Stimulated activated CD8-positive, alpha-beta memory T cell treated with anti-CD3 and anti-CD28 coated beads, Interleukin-12 subunit alpha, Interleukin-12 subunit beta, amount 100 ng/mL, for 24 hours (primary cell): ENCODE results near the gene WIPF1.

ENCODE experiments used
- DNase-seq: peaks from one replicate; pipeline ENCODE4 v3.0.0-alpha.2; 2020; ENCODE audit errors: extremely low read depth

The WIPF1 gene, protein sequence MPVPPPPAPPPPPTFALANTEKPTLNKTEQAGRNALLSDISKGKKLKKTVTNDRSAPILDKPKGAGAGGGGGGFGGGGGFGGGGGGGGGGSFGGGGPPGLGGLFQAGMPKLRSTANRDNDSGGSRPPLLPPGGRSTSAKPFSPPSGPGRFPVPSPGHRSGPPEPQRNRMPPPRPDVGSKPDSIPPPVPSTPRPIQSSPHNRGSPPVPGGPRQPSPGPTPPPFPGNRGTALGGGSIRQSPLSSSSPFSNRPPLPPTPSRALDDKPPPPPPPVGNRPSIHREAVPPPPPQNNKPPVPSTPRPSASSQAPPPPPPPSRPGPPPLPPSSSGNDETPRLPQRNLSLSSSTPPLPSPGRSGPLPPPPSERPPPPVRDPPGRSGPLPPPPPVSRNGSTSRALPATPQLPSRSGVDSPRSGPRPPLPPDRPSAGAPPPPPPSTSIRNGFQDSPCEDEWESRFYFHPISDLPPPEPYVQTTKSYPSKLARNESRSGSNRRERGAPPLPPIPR

GRCh38 chr2:174597345-174598047 is at the start of gene WIPF1:
Gene WIPF1 (minus strand): TSS chr2:174597804. CDS start chr2:174585573, 12,231 bp downstream.
- no peak for DNase-seq

DNA sequence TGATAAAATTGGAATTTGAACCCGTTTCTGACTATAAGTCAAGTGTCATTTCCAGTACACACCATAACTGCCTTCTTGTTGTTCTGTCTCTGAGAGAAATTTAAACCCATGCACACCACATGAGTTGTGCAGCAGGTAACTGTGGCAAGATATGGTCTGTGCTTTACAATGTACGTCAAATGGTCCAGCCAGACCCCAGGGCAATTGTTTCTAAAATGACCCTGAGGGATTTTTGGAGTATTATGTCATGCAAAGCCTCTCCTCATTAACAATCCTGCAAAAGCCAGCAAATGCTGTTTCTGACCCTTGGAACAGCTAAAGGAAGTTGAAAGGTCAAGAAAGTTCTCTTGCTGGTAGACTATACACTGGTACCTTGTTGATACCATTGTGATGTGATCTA is 47.7 kb upstream of the WIPF1 start:
- DNase-seq = no peak

- DNase-seq = no peak
These were observed 46.8 kb upstream of the WIPF1 start for GRCh38 chr2:174644406-174644805.

DNA sequence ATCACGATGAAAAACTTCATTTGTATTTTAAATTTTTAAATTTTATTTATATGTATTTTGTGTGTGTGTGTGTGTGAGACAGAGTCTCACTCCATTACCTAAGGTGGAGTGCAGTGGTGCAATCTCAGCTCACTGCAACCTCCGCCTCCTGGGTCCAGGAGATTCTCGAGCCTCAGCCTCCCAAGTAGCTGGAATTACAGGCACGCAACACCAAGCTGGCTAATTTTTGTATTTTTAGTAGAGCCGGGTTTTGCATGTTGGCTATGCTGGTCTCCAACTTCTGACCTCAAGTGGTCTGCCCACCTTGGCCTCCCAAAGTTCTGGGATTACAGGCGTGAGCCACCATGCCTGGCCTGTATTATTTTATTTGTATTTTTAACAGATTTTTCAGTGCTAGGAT is 45.8 kb upstream of the WIPF1 start:
- no peak for DNase-seq

DNA sequence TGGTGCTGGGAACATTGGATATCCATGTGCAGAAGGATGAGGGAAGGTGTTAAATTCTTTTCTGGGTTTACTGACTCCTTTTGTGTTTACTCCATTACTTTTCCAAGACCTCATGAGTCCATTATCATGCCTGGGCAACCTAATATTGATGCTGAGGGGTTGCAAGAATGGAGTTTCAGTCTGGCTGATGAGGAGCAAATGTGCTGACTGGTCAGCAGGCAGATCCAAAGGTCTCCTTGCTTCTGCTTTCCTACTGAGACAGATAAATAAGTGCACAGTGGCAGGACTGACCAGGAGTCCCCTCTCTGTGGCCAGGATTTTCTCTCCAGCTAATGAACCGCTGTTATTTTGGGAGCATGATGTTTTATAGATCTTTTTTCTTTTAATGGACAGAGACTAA is 43.6 kb upstream of the WIPF1 start:
- DNase-seq = no peak

- DNase-seq = no peak
These were observed 39.4 kb upstream of the WIPF1 start for GRCh38 chr2:174636987-174637386.

DNA sequence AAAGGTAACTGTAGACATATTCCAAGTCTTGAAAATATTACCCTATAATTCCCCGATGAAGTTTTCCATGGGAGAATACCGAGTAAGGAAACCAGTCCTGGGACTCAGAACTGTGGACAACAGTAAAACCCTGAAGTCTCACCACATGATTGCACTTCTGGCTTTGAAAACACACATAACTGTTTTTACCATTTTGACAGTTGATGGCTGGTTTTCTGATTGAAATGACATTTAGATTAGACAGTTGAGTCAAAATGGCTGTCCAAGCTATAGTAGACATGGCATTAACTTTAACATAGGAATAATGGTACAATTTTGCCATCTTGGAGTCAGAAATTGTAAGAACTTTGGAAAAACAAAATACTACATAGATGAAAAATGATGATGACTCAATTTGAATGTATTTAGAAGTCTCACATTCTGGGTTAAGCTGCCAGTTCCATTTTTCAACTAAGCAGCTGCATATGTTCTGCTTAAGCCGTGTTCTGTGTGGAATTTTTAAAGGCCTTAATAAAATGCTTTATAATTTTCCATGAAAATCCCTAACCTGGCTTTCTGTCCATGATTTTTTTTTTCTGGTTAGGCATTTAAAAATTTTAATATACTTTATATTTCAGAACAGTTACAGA is 38.3 kb upstream of the WIPF1 start:
- DNase-seq = no peak

DNA sequence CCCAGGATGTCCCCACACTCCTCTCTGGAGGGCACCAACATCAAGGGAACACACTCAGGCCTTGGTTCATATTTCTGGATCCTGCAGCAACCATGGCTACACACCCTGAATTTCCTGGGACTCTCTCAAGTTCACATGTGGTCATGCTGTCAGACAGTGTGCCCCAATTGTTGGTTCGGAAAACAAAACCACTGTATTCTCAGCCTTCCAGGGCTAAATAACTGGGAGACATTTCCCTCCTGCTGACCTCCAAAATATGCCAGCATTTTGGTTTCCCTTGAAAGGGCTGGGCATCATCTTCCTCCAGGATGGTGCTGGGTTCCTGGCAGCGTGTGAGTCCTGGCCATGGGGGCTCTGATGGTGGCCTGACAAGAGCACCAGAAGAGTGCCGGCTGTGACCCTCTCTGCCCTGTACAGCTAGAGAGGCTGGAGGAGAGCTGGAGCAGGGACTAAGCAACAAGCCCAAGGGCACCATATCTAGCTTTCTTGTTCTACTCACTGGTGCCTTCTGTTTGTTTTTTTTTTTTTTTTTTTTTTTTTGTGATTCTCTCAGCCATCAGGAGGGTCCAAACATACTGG is 37.5 kb upstream of the WIPF1 start:
- DNase-seq = no peak

- no peak for DNase-seq
These were observed 36.8 kb upstream of the WIPF1 start for GRCh38 chr2:174634130-174635014.

- no peak for DNase-seq
These were observed 36.0 kb upstream of the WIPF1 start for GRCh38 chr2:174633623-174633930.

DNA sequence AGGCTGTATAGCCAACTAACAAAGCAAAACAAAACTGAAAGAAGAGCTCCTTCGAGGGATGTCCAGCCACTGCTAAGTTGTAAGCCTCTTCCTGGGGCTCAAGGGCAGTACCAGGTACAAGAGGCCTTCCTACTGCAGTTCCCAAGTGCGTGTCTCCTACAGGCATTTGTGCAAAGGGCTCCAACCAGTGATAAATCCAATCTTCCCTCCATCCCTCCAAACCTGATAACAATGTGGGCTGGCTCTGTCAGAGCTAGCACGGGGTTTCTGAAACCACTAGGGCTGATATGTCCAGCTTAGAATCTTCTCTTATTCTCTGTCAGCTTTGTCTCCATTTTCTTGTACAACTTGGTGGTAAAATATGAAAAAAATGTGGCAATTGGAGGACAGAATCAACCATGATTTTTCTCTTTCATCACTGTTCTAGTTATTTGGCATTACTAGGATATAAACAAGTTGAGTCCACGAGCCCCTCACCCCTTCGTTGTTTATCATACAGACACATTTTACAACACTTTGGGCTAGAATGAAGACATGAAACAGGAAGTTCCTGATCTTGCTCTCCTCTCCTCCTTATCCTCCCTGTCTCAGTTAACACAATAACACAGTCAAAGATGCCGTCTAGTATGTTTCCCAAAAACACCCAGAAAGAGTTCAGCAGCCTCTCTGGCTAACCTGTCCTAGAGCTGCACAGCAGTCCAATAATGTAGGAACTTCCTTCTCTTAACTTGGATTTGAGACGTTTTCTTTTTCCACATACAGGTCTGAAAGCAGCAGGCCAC is 35.4 kb upstream of the WIPF1 start:
- no peak for DNase-seq

- no peak for DNase-seq
These were observed 33.7 kb upstream of the WIPF1 start for GRCh38 chr2:174631009-174631981.

DNA sequence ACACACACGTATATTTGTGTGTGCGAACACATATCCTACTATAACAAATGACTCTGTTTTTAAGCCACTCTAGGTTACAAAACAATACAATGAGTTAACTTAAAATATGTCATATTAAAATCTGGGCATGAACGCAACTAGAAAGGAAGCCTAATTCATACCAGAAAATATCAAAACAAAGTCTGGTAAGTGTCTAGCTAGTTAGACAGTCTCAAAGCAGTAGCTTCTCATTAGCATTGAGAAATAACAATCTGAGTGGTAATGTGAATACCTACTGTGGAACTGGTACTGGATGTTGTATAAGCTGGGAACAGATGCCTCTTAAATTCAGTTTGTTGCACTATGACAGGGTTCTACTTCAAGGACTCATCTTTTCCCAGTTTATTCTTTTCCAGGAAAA is 32.5 kb upstream of the WIPF1 start:
- no peak for DNase-seq

DNA sequence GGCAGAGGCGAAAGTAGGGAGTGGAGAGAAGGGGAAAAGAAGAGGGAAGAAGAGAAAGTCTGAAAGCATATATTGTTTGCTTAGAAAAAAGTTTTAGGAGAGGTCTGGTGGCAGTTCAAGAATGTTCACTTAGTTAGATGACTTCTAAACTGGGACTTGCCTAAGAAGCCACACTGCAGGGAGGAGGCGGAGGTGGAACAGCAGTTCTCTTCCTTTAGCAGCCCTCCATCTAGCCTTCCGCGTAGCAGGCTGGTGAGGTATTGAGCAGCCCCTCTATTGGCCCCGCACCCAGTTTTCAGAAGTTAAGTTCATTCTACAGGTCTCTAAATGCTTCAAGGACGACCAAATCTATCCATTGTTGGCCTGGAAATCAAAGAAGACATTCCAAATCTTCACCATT is 31.9 kb upstream of the WIPF1 start:
- no peak for DNase-seq

GRCh38 chr2:174628528-174629169 is 31.0 kb upstream of the WIPF1 start:
- no peak for DNase-seq

- no peak for DNase-seq
These were observed 29.6 kb upstream of the WIPF1 start for GRCh38 chr2:174627216-174627615.

- no peak for DNase-seq
These were observed 27.4 kb upstream of the WIPF1 start for GRCh38 chr2:174624895-174625430.

- DNase-seq = no peak
These were observed 26.1 kb upstream of the WIPF1 start for GRCh38 chr2:174623690-174624089.
